Stimulated activated CD8-positive, alpha-beta memory T cell treated with anti-CD3 and anti-CD28 coated beads, Interleukin-15, amount 100 ng/mL, for 24 hours (primary cell): ENCODE results near the gene OR2D3.
"Not testable (repeated sequence)": the region's sequence is repeated elsewhere in the genome, so short reads cannot be mapped to it uniquely, and the experiment has no call there.

Source experiments
- DNase-seq: peaks from one replicate; pipeline ENCODE4 v3.0.0-alpha.2; 2020; ENCODE audit warnings: low read depth

OR2D3 gene, protein sequence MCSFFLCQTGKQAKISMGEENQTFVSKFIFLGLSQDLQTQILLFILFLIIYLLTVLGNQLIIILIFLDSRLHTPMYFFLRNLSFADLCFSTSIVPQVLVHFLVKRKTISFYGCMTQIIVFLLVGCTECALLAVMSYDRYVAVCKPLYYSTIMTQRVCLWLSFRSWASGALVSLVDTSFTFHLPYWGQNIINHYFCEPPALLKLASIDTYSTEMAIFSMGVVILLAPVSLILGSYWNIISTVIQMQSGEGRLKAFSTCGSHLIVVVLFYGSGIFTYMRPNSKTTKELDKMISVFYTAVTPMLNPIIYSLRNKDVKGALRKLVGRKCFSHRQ

GRCh38 chr11:6920702-6921101, at the start of gene OR2D3:
TSS of gene OR2D3 (plus strand) at chr11:6921002. CDS start at chr11:6921002, 0 bp downstream.
- no peak for DNase-seq

DNA sequence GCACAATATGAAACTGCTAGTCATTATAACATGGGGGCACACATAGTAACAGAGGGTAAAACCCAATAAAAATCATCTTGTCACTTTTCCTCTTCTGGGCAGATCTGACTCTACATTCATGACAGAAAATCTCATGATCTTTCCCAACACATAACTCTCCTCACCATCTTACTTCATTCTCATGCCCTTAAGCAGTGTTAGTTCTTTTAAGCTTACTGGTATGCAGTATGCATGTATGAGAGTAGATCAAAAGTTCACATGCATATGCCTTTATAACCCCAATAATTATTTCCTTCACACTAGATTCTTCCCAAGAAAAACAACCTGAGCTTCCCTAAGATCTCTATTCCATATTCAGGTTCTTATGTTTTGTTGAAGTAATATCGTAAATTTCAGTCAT, 49.5 kb upstream of the OR2D3 start:
- no peak for DNase-seq

- no peak for DNase-seq
These were observed 45.0 kb upstream of the OR2D3 start for GRCh38 chr11:6875761-6876160.

GRCh38 chr11:6876325-6876724, 44.5 kb upstream of the OR2D3 start, which contains the start of gene OR10A4:
TSS of gene OR10A4 (plus strand) at chr11:6876625. CDS start at chr11:6876648, 23 bp downstream.
- no peak for DNase-seq

GRCh38 chr11:6876914-6877313, 43.9 kb upstream of the OR2D3 start:
- no peak for DNase-seq

GRCh38 chr11:6882751-6883150, 38.1 kb upstream of the OR2D3 start:
- no peak for DNase-seq

- DNase-seq, result not testable (repeated sequence)
These were observed 33.1 kb upstream of the OR2D3 start for GRCh38 chr11:6887711-6888110.

DNA sequence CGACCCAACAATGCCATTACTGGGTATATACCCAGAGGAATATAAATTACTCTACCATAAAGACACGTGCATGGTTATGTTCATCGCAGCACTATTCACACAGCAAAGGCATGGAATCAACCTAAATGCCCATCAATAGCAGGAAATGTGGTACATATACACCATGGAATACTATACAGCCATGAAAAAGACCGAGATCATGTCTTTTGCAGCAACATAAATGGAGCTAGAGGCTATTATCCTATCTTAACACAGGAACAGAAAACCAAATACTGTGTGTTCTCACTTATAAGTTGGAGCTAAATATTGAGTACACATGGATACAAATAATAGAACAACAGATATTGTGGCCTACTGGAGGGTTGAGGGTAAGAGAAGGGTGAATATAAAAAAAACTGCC, 32.0 kb upstream of the OR2D3 start:
- no peak for DNase-seq

GRCh38 chr11:6889835-6890234, 31.0 kb upstream of the OR2D3 start:
- no peak for DNase-seq

- no peak for DNase-seq
These were observed 28.4 kb upstream of the OR2D3 start, which contains the start of gene OR2D2 for GRCh38 chr11:6892400-6892799. TSS of gene OR2D2 (minus strand) at chr11:6892500. CDS start at chr11:6892500, 0 bp downstream.

GRCh38 chr11:6894097-6894496, 26.7 kb upstream of the OR2D3 start:
- no peak for DNase-seq

GRCh38 chr11:6895010-6895409, 25.8 kb upstream of the OR2D3 start:
- no peak for DNase-seq

- DNase-seq, result no peak
These were observed 21.9 kb upstream of the OR2D3 start for GRCh38 chr11:6898911-6899310.

DNA sequence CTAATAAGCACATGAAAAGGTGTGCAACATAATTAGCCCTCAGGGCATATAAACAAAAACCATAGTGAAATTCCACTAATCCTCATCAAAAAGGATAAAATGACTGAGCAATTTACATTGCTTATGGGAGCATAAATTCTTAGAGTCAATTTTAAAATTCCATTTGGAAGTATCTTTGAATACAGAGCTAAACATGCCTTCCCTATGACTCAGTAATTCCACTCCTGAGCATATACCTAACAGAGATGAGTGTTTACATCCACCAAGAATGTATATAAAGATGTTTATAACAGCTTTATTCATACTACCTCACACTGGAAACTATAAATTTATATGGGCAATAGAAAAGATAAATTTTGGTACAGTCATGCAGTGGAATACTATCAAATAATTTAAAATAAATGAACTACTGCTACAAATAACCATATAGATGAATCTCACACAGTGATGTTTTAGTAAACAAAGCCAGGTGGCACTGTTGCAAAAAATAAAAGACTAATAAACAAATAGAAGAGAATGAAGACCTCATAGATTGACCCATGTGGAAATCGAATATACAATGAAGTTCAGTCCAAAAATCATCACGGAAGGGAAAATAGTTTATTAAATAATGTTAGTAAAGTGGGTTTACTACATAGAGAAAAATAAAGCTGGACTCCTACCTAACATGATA, 20.3 kb upstream of the OR2D3 start:
- DNase-seq, result no peak

- DNase-seq, result not testable (repeated sequence)
These were observed 16.0 kb upstream of the OR2D3 start for GRCh38 chr11:6904804-6905203.

DNA sequence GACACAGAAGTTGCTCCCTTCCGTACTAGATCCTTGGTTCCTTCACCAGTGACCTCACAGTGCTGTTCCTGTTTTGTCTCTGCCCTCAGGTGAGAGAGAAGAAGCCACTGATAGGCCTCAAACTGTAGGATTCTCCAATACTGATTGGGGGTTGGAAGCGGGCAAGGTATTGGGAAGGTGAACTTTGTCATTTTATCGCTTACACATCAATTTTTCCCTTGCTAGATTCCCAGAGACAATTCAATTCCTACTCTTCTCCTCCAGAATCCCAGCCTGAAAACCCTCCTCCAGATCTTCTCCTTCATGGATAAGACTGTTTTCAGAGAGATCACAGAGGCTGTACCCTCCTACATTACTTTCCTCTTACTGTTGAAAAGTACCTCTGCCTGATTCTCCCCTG, 9.4 kb upstream of the OR2D3 start:
- DNase-seq, result no peak

DNA sequence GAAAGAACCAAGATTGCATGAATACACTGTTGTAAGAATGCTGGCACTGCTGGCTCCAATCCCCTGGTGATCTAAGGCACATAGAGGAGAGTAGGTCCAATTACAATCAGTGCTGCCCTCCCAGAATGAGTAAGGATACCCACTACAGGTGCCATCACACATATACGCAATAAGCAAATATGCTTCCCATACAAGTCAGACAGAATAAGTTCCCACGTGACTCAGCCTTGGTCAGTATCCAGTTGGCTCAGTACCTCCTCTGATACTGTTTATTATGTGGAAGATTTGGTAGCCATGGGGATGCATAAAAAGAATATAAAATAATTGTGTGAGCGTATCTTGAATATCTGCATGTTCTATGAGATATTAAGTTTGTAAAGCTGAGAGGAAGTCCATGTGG, 8.9 kb upstream of the OR2D3 start:
- DNase-seq, result no peak

- DNase-seq, result no peak
These were observed 1.1 kb upstream of the OR2D3 start for GRCh38 chr11:6919698-6920097.

DNA sequence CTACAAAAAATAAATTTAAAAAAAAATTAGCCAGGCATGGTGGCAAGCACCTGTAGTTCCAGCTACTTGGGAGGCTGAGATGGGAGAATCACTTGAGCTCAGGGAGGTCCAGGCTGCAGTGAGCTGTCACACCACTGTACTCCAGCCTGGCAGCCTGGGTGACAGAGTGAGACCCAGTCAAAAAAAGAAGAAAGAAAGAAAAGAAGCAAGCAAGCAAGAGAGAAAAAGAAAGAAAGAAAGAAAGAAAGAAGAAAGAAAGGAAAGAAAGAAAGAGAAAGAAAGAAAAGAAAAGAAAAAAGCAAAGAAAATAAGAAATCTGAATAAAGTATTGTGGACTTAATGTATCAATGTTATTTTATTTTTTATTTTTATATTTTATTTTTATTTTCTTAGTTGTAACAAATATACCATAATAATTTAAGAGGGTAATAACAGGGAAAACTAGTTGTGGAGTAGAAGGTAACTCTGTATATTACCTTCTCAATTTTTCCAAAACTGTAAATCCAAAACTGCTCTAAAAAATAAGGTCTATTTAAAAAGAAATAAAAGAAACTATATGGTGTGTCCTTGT, 4.3 kb downstream of the OR2D3 start:
- DNase-seq, result no peak

GRCh38 chr11:6925636-6926207, 4.9 kb downstream of the OR2D3 start:
- DNase-seq, result no peak

- DNase-seq, result peak; percentile 3
These were observed 5.6 kb downstream of the OR2D3 start, which contains the start of gene ZNF215 for GRCh38 chr11:6926208-6927029. TSS of gene ZNF215 (plus strand) at chr11:6926426. CDS start at chr11:6932273, 5,847 bp downstream.
